GM06990 (cell line): Measurements from ENCODE around the gene RIC3.

Experiments
- DNase-seq: peaks from one replicate; pipeline ENCODE4 v3.0.0-alpha.2; 2011; ENCODE audit not compliant: insufficient read length; ENCODE audit errors: extremely low read depth
- H3K27me3 ChIP-seq: replicated peaks from 2 replicates; pipeline ENCODE4 v1.6.0; 2011; ENCODE audit warnings: low read length; ENCODE audit not compliant: control insufficient read depth, insufficient read depth
- H3K36me3 ChIP-seq: 2 replicates; pipeline ENCODE4 v1.5.1; 2011; ENCODE audit warnings: low read length; ENCODE audit not compliant: control insufficient read depth, insufficient read depth
- H3K4me3 ChIP-seq: replicated peaks from 2 replicates; pipeline ENCODE4 v1.5.1; 2011; ENCODE audit warnings: low read depth, mild to moderate bottlenecking, control low read depth, low read length
- TF ChIP-seq, protein P1 (sequence below): IDR thresholded peaks from 2 replicates; pipeline ENCODE4 v1.5.1; 2011; ENCODE audit warnings: low read length, control low read depth, mild to moderate bottlenecking, inconsistent platforms; ENCODE audit not compliant: insufficient read depth, poor library complexity, severe bottlenecking

Gene RIC3

DNA sequence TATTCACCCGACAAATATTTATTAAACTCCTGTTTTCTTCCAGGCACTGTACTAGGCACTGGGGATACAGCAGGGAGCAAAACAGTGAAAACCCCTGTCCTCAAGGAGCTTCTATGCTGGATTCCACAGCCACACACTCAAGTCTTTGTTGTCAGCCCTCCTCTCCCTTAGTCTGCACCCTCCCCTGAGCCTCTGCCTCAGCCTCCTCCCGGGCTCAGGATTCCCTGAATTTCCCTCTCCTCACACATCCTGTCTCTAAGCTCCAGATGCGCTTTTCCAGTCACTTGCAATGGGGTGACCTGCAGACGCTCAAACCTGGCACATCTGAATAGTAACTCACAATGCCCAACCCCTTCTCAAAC is 101.3 kb downstream of the RIC3 start:
- Histone ChIP-seq H3K4me3 (no peak overlapping the region), H3K36me3 (no peaks in the 10 kb centered on the region), H3K27me3 (peaks cover 6% of the 10 kb centered on the region; the same call in 1 of the 2 replicates)
- TF ChIP-seq, protein P1, sequence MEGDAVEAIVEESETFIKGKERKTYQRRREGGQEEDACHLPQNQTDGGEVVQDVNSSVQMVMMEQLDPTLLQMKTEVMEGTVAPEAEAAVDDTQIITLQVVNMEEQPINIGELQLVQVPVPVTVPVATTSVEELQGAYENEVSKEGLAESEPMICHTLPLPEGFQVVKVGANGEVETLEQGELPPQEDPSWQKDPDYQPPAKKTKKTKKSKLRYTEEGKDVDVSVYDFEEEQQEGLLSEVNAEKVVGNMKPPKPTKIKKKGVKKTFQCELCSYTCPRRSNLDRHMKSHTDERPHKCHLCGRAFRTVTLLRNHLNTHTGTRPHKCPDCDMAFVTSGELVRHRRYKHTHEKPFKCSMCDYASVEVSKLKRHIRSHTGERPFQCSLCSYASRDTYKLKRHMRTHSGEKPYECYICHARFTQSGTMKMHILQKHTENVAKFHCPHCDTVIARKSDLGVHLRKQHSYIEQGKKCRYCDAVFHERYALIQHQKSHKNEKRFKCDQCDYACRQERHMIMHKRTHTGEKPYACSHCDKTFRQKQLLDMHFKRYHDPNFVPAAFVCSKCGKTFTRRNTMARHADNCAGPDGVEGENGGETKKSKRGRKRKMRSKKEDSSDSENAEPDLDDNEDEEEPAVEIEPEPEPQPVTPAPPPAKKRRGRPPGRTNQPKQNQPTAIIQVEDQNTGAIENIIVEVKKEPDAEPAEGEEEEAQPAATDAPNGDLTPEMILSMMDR, result no peak
- DNase-seq, result no peak

DNA sequence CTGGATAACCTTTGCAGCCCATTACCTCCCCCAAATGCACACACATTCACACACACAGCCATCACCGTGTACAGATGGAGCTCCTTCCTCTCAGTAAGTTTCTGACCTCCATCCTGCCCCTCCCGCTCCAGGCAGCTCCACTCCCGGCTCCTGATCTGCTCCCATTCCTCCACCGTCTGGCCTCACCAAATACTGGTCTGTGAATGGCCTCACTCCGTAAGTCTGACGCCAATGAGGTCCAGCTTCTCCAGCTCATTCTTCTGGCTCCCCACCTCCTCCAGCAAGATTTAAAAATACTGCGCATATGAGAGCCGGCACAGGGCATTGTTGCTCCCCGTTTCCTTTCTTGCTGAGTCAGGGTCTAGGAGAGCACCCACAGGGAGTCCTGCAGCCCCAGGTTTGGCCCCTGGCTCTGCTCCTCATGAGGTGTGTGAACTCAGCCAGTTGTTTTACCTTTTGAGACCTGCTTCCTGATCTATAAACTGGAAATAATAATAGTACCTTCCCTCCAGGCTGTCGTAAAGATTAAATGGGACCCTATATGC is 101.8 kb downstream of the RIC3 start:
- DNase-seq, result no peak
- Histone ChIP-seq H3K4me3 (no peak overlapping the region), H3K36me3 (no peaks in the 10 kb centered on the region), H3K27me3 (peaks cover 4% of the 10 kb centered on the region; the same call in 1 of the 2 replicates)
- TF ChIP-seq, protein P1, result no peak

DNA sequence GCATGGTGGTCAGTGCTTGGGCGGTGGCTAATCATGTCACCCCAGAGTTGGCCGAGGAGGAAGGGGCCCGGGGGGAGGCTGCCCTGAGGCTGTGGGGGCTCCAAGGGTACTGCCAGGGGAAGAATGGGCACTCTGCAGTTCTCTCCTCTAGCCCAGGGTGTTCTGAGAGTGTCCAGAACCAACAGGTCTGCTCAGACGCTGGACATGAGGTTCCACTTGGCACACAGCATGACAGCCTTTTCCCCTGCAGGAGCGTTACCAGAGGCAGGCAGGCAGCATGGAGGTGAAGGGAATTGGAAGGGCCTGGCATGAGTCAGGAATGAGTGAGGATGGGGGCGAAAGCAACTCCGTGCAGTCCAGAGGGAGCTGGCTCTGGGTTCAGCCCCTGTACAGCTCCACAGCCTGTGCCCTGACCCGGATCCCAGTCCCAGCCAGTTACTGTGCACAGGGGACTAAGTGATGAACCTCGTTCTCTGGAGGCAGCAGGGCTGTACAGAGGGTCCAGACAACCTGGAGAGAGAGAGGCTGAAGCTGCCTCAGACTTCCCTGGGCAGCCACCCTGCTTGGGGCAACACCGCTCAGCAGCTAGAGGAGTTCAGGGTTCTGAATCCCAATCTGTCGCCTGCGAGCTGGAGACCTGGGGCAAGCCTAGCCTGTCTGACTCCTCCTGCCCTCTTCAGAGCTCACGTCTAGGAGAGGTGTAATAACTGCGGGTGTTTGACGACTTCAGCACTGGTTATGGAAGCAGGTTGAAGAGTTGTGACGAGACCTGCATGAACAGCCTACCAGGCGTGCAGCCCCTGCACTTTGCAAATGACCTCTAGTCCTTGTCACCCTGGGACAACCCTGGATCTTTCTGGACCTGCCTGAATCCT is 102.6 kb downstream of the RIC3 start:
- TF ChIP-seq, protein P1, result no peak
- Histone ChIP-seq H3K36me3 (no peaks in the 10 kb centered on the region), H3K4me3 (no peak overlapping the region), H3K27me3 (peaks cover 4% of the 10 kb centered on the region; the same call in 1 of the 2 replicates)
- DNase-seq, result no peak

DNA sequence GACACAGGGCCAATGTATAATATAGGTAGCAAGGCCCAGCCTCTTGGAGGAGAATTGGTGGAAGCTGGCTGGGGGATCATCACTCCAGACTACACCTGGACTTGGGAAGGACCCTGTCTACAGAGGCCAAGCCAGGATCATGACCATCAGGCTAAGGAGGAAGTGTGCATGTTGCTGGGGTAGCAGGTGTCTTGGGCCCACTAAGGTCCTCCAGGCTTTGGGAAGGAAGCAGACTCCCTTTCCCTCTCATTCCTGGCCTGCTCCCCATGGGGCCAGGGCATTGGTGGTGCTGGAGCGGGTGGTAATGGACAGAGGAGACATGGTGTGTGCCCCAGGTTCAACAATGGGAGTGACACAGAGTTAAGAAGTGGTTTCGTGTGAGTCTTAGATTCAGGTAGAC is 103.8 kb downstream of the RIC3 start:
- no peak overlapping the region for H3K4me3 ChIP-seq
- peaks cover 4% of the 10 kb centered on the region; the same call in 1 of the 2 replicates for H3K27me3 ChIP-seq
- no peak for DNase-seq
- TF ChIP-seq, protein P1, result no peak
- no peaks in the 10 kb centered on the region for H3K36me3 ChIP-seq

DNA sequence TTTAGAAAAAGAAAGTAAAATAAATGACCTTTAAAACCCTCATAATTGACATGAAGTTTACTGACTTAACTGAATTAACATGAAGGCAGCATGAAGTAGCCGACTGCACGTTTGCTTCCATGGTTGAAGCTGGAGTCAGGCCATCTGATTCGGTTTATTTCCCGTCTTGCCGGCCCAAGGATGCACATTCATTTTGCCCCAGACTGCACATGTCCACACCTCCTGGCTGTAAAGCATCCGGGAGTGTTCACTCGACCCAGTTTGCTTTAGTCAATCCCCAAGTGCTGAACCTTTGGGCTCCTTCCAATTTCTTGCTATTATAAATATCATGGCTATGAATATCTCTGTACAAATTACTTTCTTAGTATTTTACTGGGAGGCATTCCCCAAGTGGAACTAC is 105.5 kb downstream of the RIC3 start:
- no peaks in the 10 kb centered on the region for H3K36me3 ChIP-seq
- H3K27me3 ChIP-seq, result peaks cover 2% of the 10 kb centered on the region; the same call in 1 of the 2 replicates
- TF ChIP-seq, protein P1, result no peak
- no peak overlapping the region for H3K4me3 ChIP-seq
- no peak for DNase-seq
